SK-N-SH treated with all-trans-retinoic acid at 6 μM for 48 hours (cell line): Measurements from ENCODE around the gene IFT172.

Source experiments
- ATAC-seq: fragments of 200-7000 bp; cut with Tn5 transposase; 3 replicates; pipeline ENCODE4 v1.9.1; 2020; ENCODE audit warnings: mild to moderate bottlenecking, moderate library complexity
- ARNTL ChIP-seq: fragments of 450-650 bp; formaldehyde crosslinking; IDR thresholded peaks from 2 replicates; pipeline ENCODE4 v1.5.0; 2020; ENCODE audit warnings: low read depth, mild to moderate bottlenecking, moderate library complexity, borderline replicate concordance
- BACH2 ChIP-seq: fragments of 250-450 bp; sonication (Bioruptor Pico); IDR thresholded peaks from 2 replicates; pipeline ENCODE4 v1.9.0; 2021; ENCODE audit warnings: mild to moderate bottlenecking, borderline replicate concordance
- CREB5 ChIP-seq: fragments of 250-450 bp; sonication (Bioruptor Pico); IDR thresholded peaks from 2 replicates; pipeline ENCODE4 v1.5.1; 2020; ENCODE audit warnings: low read depth, mild to moderate bottlenecking, moderate library complexity
- CSRNP3 ChIP-seq: fragments of 250-450 bp; sonication (Bioruptor Pico); IDR thresholded peaks from 2 replicates; pipeline ENCODE4 v1.5.1; 2021; ENCODE audit warnings: mild to moderate bottlenecking, moderate library complexity
- ESRRG ChIP-seq: fragments of 250-450 bp; sonication (Bioruptor Pico); IDR thresholded peaks from 2 replicates; pipeline ENCODE4 v1.6.1; 2021; ENCODE audit warnings: mild to moderate bottlenecking
- GLIS3 ChIP-seq: fragments of 250-450 bp; sonication (Bioruptor Pico); IDR thresholded peaks from 2 replicates; pipeline ENCODE4 v1.5.0; 2020; ENCODE audit warnings: mild to moderate bottlenecking, moderate library complexity
- OSR1 ChIP-seq: fragments of 250-450 bp; sonication (Bioruptor Pico); IDR thresholded peaks from 2 replicates; pipeline ENCODE4 v1.8.0; 2022; ENCODE audit warnings: moderate library complexity, mild to moderate bottlenecking, inconsistent platforms
- POU6F1 ChIP-seq: fragments of 250-450 bp; sonication (Bioruptor Pico); IDR thresholded peaks from 2 replicates; pipeline ENCODE4 v1.8.0; 2021; ENCODE audit warnings: low read depth, mild to moderate bottlenecking, moderate library complexity, borderline replicate concordance
- PPARA ChIP-seq: fragments of 250-450 bp; sonication (Bioruptor Pico); IDR thresholded peaks from 2 replicates; pipeline ENCODE4 v1.5.0; 2020; ENCODE audit warnings: mild to moderate bottlenecking, borderline replicate concordance
- SNAI2 ChIP-seq: fragments of 250-450 bp; sonication (Bioruptor Pico); IDR thresholded peaks from 2 replicates; pipeline ENCODE4 v1.5.0; 2020; ENCODE audit warnings: mild to moderate bottlenecking, moderate library complexity
- ZNF70 ChIP-seq: fragments of 450-650 bp; formaldehyde crosslinking; IDR thresholded peaks from 2 replicates; pipeline ENCODE4 v1.5.0; 2020; ENCODE audit warnings: mild to moderate bottlenecking, moderate library complexity
- TF ChIP-seq, protein P1 (sequence below): fragments of 250-450 bp; sonication (Bioruptor Pico); IDR thresholded peaks from 2 replicates; pipeline ENCODE4 v1.5.0; 2020; ENCODE audit warnings: mild to moderate bottlenecking, moderate library complexity
- TF ChIP-seq, protein P2 (sequence below): fragments of 250-450 bp; sonication (Bioruptor Pico); IDR thresholded peaks from 2 replicates; pipeline ENCODE4 v1.8.0; 2020; ENCODE audit warnings: mild to moderate bottlenecking, moderate library complexity, borderline replicate concordance

Gene IFT172

GRCh38 chr2:27461118-27461517 lies 28.4 kb downstream of the IFT172 start:
- no peak for TF ChIP-seq ZNF70 (CRISPR knock-in tag)
- TF ChIP-seq OSR1 (CRISPR knock-in tag) = no peak
- TF ChIP-seq, protein P1, sequence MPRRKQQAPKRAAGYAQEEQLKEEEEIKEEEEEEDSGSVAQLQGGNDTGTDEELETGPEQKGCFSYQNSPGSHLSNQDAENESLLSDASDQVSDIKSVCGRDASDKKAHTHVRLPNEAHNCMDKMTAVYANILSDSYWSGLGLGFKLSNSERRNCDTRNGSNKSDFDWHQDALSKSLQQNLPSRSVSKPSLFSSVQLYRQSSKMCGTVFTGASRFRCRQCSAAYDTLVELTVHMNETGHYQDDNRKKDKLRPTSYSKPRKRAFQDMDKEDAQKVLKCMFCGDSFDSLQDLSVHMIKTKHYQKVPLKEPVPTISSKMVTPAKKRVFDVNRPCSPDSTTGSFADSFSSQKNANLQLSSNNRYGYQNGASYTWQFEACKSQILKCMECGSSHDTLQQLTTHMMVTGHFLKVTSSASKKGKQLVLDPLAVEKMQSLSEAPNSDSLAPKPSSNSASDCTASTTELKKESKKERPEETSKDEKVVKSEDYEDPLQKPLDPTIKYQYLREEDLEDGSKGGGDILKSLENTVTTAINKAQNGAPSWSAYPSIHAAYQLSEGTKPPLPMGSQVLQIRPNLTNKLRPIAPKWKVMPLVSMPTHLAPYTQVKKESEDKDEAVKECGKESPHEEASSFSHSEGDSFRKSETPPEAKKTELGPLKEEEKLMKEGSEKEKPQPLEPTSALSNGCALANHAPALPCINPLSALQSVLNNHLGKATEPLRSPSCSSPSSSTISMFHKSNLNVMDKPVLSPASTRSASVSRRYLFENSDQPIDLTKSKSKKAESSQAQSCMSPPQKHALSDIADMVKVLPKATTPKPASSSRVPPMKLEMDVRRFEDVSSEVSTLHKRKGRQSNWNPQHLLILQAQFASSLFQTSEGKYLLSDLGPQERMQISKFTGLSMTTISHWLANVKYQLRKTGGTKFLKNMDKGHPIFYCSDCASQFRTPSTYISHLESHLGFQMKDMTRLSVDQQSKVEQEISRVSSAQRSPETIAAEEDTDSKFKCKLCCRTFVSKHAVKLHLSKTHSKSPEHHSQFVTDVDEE (CRISPR knock-in tag) = no peak
- no peak for TF ChIP-seq CSRNP3 (CRISPR knock-in tag)
- no peak for TF ChIP-seq GLIS3 (CRISPR knock-in tag)
- TF ChIP-seq CREB5 (CRISPR knock-in tag) = no peak
- TF ChIP-seq BACH2 (CRISPR knock-in tag) = no peak
- TF ChIP-seq, protein P2, sequence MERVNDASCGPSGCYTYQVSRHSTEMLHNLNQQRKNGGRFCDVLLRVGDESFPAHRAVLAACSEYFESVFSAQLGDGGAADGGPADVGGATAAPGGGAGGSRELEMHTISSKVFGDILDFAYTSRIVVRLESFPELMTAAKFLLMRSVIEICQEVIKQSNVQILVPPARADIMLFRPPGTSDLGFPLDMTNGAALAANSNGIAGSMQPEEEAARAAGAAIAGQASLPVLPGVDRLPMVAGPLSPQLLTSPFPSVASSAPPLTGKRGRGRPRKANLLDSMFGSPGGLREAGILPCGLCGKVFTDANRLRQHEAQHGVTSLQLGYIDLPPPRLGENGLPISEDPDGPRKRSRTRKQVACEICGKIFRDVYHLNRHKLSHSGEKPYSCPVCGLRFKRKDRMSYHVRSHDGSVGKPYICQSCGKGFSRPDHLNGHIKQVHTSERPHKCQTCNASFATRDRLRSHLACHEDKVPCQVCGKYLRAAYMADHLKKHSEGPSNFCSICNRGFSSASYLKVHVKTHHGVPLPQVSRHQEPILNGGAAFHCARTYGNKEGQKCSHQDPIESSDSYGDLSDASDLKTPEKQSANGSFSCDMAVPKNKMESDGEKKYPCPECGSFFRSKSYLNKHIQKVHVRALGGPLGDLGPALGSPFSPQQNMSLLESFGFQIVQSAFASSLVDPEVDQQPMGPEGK = no peak
- TF ChIP-seq ESRRG (CRISPR knock-in tag) = no peak
- no peak for TF ChIP-seq POU6F1 (CRISPR knock-in tag)
- TF ChIP-seq SNAI2 = no peak
- no peak for TF ChIP-seq ARNTL
- ATAC-seq = no peak

DNA sequence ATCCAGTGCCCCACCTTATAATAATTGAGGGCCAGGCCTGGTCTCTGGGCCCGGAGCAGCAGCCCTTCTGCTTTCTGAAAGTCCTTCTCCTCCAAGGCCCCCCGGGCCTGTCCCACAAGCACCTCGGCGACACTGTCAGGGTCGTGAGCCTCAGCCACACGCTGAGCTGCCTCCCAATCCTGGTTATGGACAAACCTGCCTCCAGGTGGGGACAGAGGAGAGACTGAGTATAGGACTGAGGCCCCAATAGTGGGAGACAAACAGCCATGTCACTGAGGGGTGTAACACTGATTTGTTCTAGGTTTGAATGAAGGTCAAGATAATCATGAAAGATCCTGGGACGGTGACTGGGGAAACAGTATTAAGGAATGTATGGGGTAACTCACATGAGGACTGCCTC lies 35.6 kb downstream of the IFT172 start:
- ATAC-seq = no peak

More for the DNA sequence above, 35.6 kb downstream of the IFT172 start:
- TF ChIP-seq ARNTL (no peak), BACH2 (CRISPR knock-in tag) (no peak), PPARA (CRISPR knock-in tag) (no peak), ESRRG (CRISPR knock-in tag) (no peak), POU6F1 (CRISPR knock-in tag) (no peak), CREB5 (CRISPR knock-in tag) (no peak)
